GM21717 (cell line): Measurements from ENCODE around the gene XPR1.

Experiments used
- ATAC-seq: cut with Tn5 transposase; IDR thresholded peaks from one replicate; pipeline ENCODE4 v1.9.1; 2021; ENCODE audit warnings: mild to moderate bottlenecking, moderate library complexity; ENCODE audit not compliant: unreplicated experiment

The XPR1 gene

GRCh38 chr1:180881806-180882509, 250.1 kb downstream of the XPR1 start:
- no peak for ATAC-seq

- no peak for ATAC-seq
Observed at GRCh38 chr1:180884588-180885300, 252.9 kb downstream of the XPR1 start.

GRCh38 chr1:180886338-180886737, 254.5 kb downstream of the XPR1 start:
- no peak for ATAC-seq

GRCh38 chr1:180887841-180888240, 256.0 kb downstream of the XPR1 start:
- ATAC-seq = no peak

GRCh38 chr1:180888870-180889269, 257.0 kb downstream of the XPR1 start:
- peak; percentile 85 for ATAC-seq

GRCh38 chr1:180889325-180889724, 257.5 kb downstream of the XPR1 start:
- ATAC-seq = no peak

- no peak for ATAC-seq
Observed at GRCh38 chr1:180892272-180892671, 260.4 kb downstream of the XPR1 start.

GRCh38 chr1:180892675-180893074, 260.9 kb downstream of the XPR1 start:
- no peak for ATAC-seq

GRCh38 chr1:180893614-180894013, 261.8 kb downstream of the XPR1 start:
- ATAC-seq = no peak

- no peak for ATAC-seq
Observed at GRCh38 chr1:180896161-180896560, 264.3 kb downstream of the XPR1 start.

- ATAC-seq = no peak
Observed at GRCh38 chr1:180898441-180899219, 266.8 kb downstream of the XPR1 start.

- ATAC-seq = no peak
Observed at GRCh38 chr1:180899262-180899661, 267.4 kb downstream of the XPR1 start.

- no peak for ATAC-seq
Observed at GRCh38 chr1:180901076-180901990, 269.5 kb downstream of the XPR1 start.

GRCh38 chr1:180902541-180902940, 270.7 kb downstream of the XPR1 start:
- ATAC-seq = no peak

GRCh38 chr1:180905927-180906326, 274.1 kb downstream of the XPR1 start:
- ATAC-seq = no peak

GRCh38 chr1:180906511-180906910, 274.7 kb downstream of the XPR1 start:
- no peak for ATAC-seq

GRCh38 chr1:180907313-180908055, 275.7 kb downstream of the XPR1 start:
- no peak for ATAC-seq

GRCh38 chr1:180908074-180908765, 276.4 kb downstream of the XPR1 start:
- ATAC-seq = no peak

- peak; percentile 72 for ATAC-seq
Observed at GRCh38 chr1:180909005-180909414, 277.2 kb downstream of the XPR1 start.
